VCaP (cell line): ENCODE measurements around the gene ACVRL1.

Experiments used
- H3K27ac ChIP-seq: fragments of 450-650 bp; 2 replicates; pipeline ENCODE4 v1.5.1; 2017
- CTCF ChIP-seq: fragments of 450-650 bp; conservative IDR thresholded peaks from 2 replicates; pipeline ENCODE4 v1.5.1; 2017; ENCODE audit warnings: mild to moderate bottlenecking, moderate library complexity

The ACVRL1 gene

GRCh38 chr12:51869931-51870330, 37.4 kb upstream of the ACVRL1 start:
- TF ChIP-seq CTCF, result no peak
- H3K27ac ChIP-seq, result no peak overlapping the region

GRCh38 chr12:51870504-51870903, 36.8 kb upstream of the ACVRL1 start:
- no peak for TF ChIP-seq CTCF

GRCh38 chr12:51871126-51871525, 36.2 kb upstream of the ACVRL1 start:
- no peak overlapping the region for H3K27ac ChIP-seq
- no peak for TF ChIP-seq CTCF

More at GRCh38 chr12:51870504-51870903, 36.8 kb upstream of the ACVRL1 start:
- no peak overlapping the region for H3K27ac ChIP-seq

GRCh38 chr12:51871918-51872688, 35.2 kb upstream of the ACVRL1 start:
- no peak overlapping the region for H3K27ac ChIP-seq
- no peak for TF ChIP-seq CTCF

- TF ChIP-seq CTCF, result no peak
- H3K27ac ChIP-seq, result no peak overlapping the region
These were observed 34.7 kb upstream of the ACVRL1 start for GRCh38 chr12:51872689-51872981.

- no peak overlapping the region for H3K27ac ChIP-seq
- TF ChIP-seq CTCF, result no peak
These were observed 33.9 kb upstream of the ACVRL1 start for GRCh38 chr12:51873251-51873994.

GRCh38 chr12:51874000-51874399, 33.3 kb upstream of the ACVRL1 start:
- no peak overlapping the region; the same call in 1 of the 2 replicates for H3K27ac ChIP-seq
- no peak for TF ChIP-seq CTCF
